Measurements from ENCODE around the gene EXPH5. TPM values are rescaled to one million over a fixed set of nuclear protein-coding genes. Genes with fewer than 3 reads are reported as not detected.

The EXPH5 gene
- total RNA-seq, 1 experiment from 2014 or later: 18.3 TPM

DNA sequence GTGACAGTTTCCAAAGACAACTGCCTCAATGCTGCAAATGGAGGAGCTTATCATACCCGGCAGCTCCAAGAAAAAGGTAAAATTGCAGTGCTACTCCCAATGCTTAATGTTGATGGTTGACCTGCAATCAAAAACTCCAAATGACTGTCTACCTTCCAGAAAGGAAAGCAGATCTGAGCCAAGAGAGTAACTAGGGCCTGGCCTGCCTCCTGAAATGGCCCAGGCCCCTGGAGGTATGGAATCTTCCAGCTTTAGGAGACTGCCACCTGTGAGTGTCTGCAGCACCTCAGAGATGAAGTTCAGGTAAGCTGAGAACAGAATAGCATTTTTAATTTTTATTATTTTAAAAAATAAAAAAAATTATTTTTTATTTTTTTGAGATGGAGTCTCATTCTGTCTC, 23.7 kb downstream of the EXPH5 start (continued):
- TF ChIP-seq RAD21 (IDR thresholded peaks at IDR 0.05; ENCODE audit: low read depth): no peak
- TF ChIP-seq CEBPB (IDR thresholded peaks at IDR 0.05; ENCODE audit: low read depth): no peak

DNA sequence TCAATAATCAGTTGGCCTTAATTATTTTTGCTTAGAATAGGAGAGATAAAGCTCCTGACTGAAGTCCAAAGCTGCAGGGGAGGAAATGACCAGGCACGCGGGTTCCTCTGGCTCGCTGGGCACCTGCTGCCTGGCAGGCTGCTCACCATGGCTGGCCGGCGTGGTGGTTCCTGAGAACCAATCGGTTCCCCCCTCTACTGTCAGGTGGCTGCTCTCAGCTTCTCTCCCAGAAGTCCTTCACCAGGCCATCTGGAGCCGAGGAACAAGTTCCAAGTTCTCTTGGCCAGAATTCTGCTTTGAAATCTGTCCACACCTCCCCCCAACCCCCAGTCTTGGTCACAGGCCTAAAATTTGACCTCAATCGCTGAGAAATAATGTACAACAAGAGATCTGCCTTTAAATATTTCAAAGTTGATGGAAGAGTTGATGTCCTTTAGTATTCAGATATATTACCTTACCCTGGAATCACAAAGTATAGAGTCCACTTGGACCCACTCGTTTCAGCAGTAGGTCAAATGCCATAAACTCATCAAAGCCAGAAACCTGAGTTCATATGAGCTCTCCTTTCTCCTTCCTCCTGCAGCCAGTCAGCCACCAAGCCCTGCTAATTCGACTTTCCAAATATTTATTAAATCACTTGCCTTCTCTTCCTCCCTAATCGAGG, 25.2 kb downstream of the EXPH5 start:
- ATAC-seq: no peak
- H4K20me1 ChIP-seq (ENCODE audit: insufficient read depth): no peaks in the 10 kb centered on the region
- ChIA-PET POLR2A (interaction anchor here (1.1 kb wide), 1 partner anchor 16 kb away, joined by 5 read pairs; no protein-coding TSS in a partner anchor), CTCF (no interaction called here), RAD21 (ENCODE audit: low non-redundant PET in 1 of 2, low total read pairs in 2 of 2, uncharacterized antibody in 2 of 2, unreplicated experiment in 2 of 2) (no interaction called here)
- TF ChIP-seq SIN3A (IDR thresholded peaks at IDR 0.05; ENCODE audit: low read depth) (no peak), ZNF274 (IDR thresholded peaks at IDR 0.05; ENCODE audit: low read depth, low read length) (no peak), SP1 (IDR thresholded peaks at IDR 0.05; ENCODE audit: low read depth) (no peak), RAD21 (IDR thresholded peaks at IDR 0.05; ENCODE audit: low read depth) (no peak), FOSL1 (IDR thresholded peaks at IDR 0.05; ENCODE audit: low read depth) (no peak), MAX (IDR thresholded peaks at IDR 0.05) (no peak), JUND (IDR thresholded peaks at IDR 0.05) (no peak), EZH2phosphoT487 (IDR thresholded peaks at IDR 0.05; ENCODE audit: borderline replicate concordance) (no peak), EZH2 (IDR thresholded peaks at IDR 0.05) (no peak), YY1 (IDR thresholded peaks at IDR 0.05; ENCODE audit: extremely low read depth, insufficient replicate concordance, low read depth, low read length) (no peak), POLR2AphosphoS5 (IDR thresholded peaks at IDR 0.05; ENCODE audit: low read depth, low read length) (no peak), ELF1 (IDR thresholded peaks at IDR 0.05; ENCODE audit: borderline replicate concordance, low read depth) (no peak), CEBPB (IDR thresholded peaks at IDR 0.05; ENCODE audit: low read depth) (no peak), SRF (IDR thresholded peaks at IDR 0.05; ENCODE audit: low read depth) (no peak)
- TF ChIP-seq, protein P1, sequence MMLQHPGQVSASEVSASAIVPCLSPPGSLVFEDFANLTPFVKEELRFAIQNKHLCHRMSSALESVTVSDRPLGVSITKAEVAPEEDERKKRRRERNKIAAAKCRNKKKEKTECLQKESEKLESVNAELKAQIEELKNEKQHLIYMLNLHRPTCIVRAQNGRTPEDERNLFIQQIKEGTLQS (IDR thresholded peaks at IDR 0.05): no peak
- H3K9ac ChIP-seq (ENCODE audit: low read length): no peak overlapping the region
- BruUV-seq (replicated peaks): no TSS peak
- no peak overlapping the region for H3K27ac ChIP-seq (ENCODE audit: low read depth, low read length)
- no peak overlapping the region for H3K4me3 ChIP-seq (replicated peaks in 1 of 2; ENCODE audit: low read depth in 1 of 2, low read length in 2 of 2)
- H3K36me3 ChIP-seq (ENCODE audit: control insufficient read depth in 1 of 2, insufficient read depth in 2 of 2, low read length in 2 of 2): no peaks in the 10 kb centered on the region
- DNase-seq (ENCODE audit: low read depth, low spot score): no peak
- H3K79me2 ChIP-seq (ENCODE audit: insufficient read depth, low read length): no peaks in the 10 kb centered on the region
- H3K9me2 ChIP-seq (ENCODE audit: insufficient read depth): no peaks in the 10 kb centered on the region
- peaks cover 2 to 12% of the 10 kb centered on the region in 2 experiments; a peak in 2 of 4 replicates for H3K4me1 ChIP-seq (ENCODE audit: control insufficient read depth in 1 of 2, insufficient read depth in 2 of 2, low read length in 2 of 2)
- intact Hi-C loops (cut with micrococcal nuclease): no loop called here
- H3K9me3 ChIP-seq (ENCODE audit: control insufficient read depth in 1 of 2, insufficient read depth in 1 of 2, low read depth in 1 of 2, low read length in 2 of 2): no peaks in the 10 kb centered on the region
- H3K27me3 ChIP-seq (ENCODE audit: insufficient read depth, low read length): no peaks in the 10 kb centered on the region
- no peak overlapping the region for H2AFZ ChIP-seq (ENCODE audit: low read depth, low read length, poor library complexity, severe bottlenecking)
- H3K4me2 ChIP-seq (ENCODE audit: low read length): no peak overlapping the region

Data from HCT116 (cell line).